Activated naive CD4-positive, alpha-beta T cell treated with anti-CD3 and anti-CD28 coated beads, Interleukin-2, amount 50 U/mL, for 24 hours (primary cell): Measurements from ENCODE around the gene COL9A3.
A peak's percentile ranks its signal among the peaks of the same experiment; 100 is the strongest.

ENCODE experiments used
- H3K27ac Mint-ChIP-seq: one replicate; pipeline ENCODE4 v1.8.0; 2021; ENCODE audit warnings: mild to moderate bottlenecking, mixed read lengths
- H3K27me3 Mint-ChIP-seq: one replicate; pipeline ENCODE4 v1.8.0; 2021; ENCODE audit warnings: mixed read lengths
- H3K36me3 Mint-ChIP-seq: one replicate; pipeline ENCODE4 v1.8.0; 2021; ENCODE audit warnings: mixed read lengths
- H3K4me1 Mint-ChIP-seq: one replicate; pipeline ENCODE4 v1.8.0; 2021; ENCODE audit warnings: mixed read lengths
- H3K4me3 Mint-ChIP-seq: one replicate; pipeline ENCODE4 v1.8.0; 2021; ENCODE audit warnings: mild to moderate bottlenecking, mixed read lengths
- H3K9me3 Mint-ChIP-seq: one replicate; pipeline ENCODE4 v1.8.0; 2021; ENCODE audit warnings: mixed read lengths

The COL9A3 gene

GRCh38 chr20:62816884-62817873, at the start of gene COL9A3:
Gene COL9A3 (plus strand): TSS chr20:62817050. CDS start chr20:62817065, 15 bp downstream.
- H3K27me3 Mint-ChIP-seq: peaks cover 11% of the 10 kb centered on the region
- no peaks in the 10 kb centered on the region for H3K9me3 Mint-ChIP-seq
- H3K4me3 Mint-ChIP-seq: peak within 1 kb of the TSS; percentile 55
- no peaks in the 10 kb centered on the region for H3K36me3 Mint-ChIP-seq
- no peak within 1 kb of the TSS for H3K27ac Mint-ChIP-seq
- peaks cover 8% of the 10 kb centered on the region for H3K4me1 Mint-ChIP-seq

- peaks cover 37% of the 10 kb centered on the region for H3K4me1 Mint-ChIP-seq
- H3K4me3 Mint-ChIP-seq: no peak overlapping the region
- H3K9me3 Mint-ChIP-seq: no peaks in the 10 kb centered on the region
- no peaks in the 10 kb centered on the region for H3K36me3 Mint-ChIP-seq
- H3K27me3 Mint-ChIP-seq: no peaks in the 10 kb centered on the region
- no peak overlapping the region for H3K27ac Mint-ChIP-seq
These were observed 48.7 kb upstream of the COL9A3 start for GRCh38 chr20:62768234-62768546.

DNA sequence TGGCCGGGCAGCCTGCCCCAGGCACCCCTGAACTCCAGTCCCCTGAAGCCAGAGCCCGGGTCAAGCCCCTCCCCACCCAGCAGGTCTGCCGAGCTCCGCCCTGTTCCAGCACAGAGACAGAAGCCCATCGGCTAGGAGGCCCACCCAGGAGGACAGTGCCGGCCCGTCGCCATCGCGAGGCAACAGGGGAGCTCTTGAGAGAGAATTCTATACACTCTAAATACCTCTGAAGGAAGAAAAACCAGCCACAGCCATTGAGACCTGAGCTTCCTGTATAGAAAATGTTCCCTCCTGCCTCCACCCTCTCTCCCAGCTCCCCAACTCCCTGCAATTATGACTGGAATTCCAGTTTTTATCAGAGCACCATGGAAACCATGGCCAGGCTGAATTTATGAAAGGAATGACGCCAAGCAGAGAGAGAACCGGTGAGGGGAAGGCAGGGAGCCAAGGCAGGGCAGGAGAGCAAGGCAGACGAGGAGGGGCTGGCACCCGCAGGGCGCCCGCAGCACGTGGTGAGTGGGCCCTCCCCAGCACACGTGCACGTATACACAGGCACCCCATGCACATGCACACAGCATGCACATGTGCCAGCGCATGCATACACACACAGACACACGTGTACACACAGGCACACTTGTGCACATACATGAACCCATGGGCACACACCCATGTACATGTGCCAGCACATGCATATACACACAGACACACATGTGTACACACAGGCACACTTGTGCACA, 48.1 kb upstream of the COL9A3 start:
- Mint-ChIP-seq H3K27ac (no peak overlapping the region), H3K36me3 (no peaks in the 10 kb centered on the region), H3K4me1 (peaks cover 43% of the 10 kb centered on the region), H3K9me3 (no peaks in the 10 kb centered on the region), H3K4me3 (no peak overlapping the region), H3K27me3 (no peaks in the 10 kb centered on the region)

DNA sequence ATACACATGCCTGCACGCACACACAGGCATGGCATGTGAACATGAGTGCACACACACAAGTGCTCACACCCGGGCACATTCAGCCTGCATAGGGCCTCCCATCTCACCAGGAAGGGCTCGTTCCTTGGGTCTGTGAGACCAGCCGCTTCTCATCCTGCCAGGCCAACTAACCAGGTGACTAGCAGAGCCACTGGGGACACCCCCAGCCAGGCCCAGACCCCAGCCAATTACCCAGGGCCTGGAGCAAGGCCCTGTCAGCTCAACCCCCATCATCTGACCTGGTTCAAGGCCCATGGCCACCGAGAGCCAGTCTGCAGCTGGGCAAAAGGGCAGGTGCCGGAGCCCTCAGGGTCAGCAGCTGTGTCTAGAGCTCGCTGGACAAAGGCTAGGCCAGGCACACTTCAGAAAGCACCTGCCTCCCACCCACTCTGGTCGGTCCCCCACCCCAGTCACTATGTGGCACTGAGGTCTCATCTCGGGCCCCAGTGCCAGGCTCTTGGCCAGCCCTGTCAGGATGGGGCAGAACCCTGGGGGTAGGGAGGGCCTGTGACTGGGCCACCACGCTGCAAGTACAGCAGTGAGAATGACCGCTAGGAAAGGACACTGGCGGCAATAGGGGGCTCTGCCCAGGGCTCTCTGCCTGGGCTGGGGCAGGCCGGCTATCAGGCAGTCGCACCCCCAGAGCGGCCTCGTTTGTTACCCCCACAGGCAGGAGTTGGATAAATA, 47.3 kb upstream of the COL9A3 start:
- Mint-ChIP-seq H3K9me3 (no peaks in the 10 kb centered on the region), H3K36me3 (no peaks in the 10 kb centered on the region), H3K4me1 (peaks cover 49% of the 10 kb centered on the region), H3K27ac (no peak overlapping the region), H3K27me3 (no peaks in the 10 kb centered on the region), H3K4me3 (no peak overlapping the region)

DNA sequence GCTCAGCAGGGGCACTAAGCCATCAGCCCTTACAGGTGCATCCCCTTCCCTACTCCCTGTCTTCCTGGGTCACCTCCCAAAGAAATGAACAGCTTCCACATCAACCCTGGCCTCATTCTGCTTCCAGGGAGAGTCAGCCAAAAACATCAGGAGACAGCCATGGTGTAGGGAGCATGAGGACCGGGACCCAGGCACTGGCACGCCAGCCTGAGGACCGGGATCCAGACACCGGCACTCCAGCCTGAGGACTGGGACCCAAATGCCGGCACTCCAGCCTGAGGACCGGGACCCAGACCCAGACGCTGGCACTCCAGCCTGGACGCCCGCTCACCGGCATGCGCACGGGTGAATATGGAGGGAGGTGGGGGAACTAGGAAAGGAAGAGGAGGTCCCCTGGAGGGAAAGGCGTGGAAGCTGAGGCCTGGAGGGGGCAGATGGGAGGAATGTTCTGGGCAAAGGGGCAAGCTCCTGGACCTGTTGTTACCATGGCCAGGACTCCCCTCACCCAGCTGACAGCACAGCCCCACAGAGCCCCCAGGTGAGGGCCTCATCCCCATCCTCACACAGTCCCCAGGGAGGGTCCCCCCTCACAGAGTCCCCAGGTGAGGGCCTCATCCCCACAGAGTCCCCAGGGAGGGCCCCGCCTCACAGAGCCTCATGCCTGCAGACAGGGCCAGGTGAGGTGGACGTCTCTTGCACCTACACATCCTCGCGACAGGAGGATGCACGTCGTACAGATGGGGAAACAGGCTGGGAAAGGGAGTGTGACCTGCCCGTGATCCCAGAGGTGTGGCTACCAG, 46.5 kb upstream of the COL9A3 start:
- Mint-ChIP-seq H3K36me3 (no peaks in the 10 kb centered on the region), H3K27me3 (no peaks in the 10 kb centered on the region), H3K4me3 (no peak overlapping the region), H3K9me3 (no peaks in the 10 kb centered on the region), H3K4me1 (peaks cover 57% of the 10 kb centered on the region), H3K27ac (no peak overlapping the region)

DNA sequence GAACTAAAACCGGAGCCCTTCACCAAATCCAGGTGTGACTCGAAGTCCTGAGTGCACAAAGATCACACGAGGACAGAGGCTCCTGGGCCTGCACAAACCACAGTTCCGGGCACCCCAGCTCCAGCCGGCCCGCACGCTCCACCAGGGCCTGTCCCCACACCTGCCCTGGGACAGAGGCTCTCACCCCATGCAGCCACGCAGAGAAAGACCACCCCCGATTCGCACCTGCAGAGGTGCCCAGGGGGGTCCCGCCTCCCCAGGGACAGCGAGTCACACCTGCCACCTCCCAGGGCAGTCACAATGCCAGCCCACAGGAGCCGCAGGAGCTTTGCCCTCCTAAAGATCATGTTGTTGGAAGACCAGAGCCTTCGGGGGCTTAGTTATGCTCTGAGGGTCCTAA, 45.9 kb upstream of the COL9A3 start:
- peaks cover 63% of the 10 kb centered on the region for H3K4me1 Mint-ChIP-seq

GRCh38 chr20:62771396-62772102, 45.3 kb upstream of the COL9A3 start:
- H3K27me3 Mint-ChIP-seq: no peaks in the 10 kb centered on the region
- no peaks in the 10 kb centered on the region for H3K9me3 Mint-ChIP-seq
- H3K27ac Mint-ChIP-seq: peak overlapping the region; percentile 46
- no peak overlapping the region for H3K4me3 Mint-ChIP-seq
- peaks cover 69% of the 10 kb centered on the region for H3K4me1 Mint-ChIP-seq
- H3K36me3 Mint-ChIP-seq: no peaks in the 10 kb centered on the region

More for the DNA sequence above, 45.9 kb upstream of the COL9A3 start:
- H3K27ac Mint-ChIP-seq: no peak overlapping the region
- no peaks in the 10 kb centered on the region for H3K9me3 Mint-ChIP-seq
- H3K4me3 Mint-ChIP-seq: no peak overlapping the region
- no peaks in the 10 kb centered on the region for H3K36me3 Mint-ChIP-seq
- no peaks in the 10 kb centered on the region for H3K27me3 Mint-ChIP-seq

GRCh38 chr20:62772103-62772611, 44.7 kb upstream of the COL9A3 start:
- Mint-ChIP-seq H3K27ac (peak overlapping the region; percentile 30), H3K27me3 (no peaks in the 10 kb centered on the region), H3K4me1 (peaks cover 73% of the 10 kb centered on the region), H3K9me3 (no peaks in the 10 kb centered on the region), H3K4me3 (no peak overlapping the region), H3K36me3 (no peaks in the 10 kb centered on the region)

GRCh38 chr20:62772619-62772989, 44.2 kb upstream of the COL9A3 start:
- no peak overlapping the region for H3K4me3 Mint-ChIP-seq
- H3K27me3 Mint-ChIP-seq: no peaks in the 10 kb centered on the region

DNA sequence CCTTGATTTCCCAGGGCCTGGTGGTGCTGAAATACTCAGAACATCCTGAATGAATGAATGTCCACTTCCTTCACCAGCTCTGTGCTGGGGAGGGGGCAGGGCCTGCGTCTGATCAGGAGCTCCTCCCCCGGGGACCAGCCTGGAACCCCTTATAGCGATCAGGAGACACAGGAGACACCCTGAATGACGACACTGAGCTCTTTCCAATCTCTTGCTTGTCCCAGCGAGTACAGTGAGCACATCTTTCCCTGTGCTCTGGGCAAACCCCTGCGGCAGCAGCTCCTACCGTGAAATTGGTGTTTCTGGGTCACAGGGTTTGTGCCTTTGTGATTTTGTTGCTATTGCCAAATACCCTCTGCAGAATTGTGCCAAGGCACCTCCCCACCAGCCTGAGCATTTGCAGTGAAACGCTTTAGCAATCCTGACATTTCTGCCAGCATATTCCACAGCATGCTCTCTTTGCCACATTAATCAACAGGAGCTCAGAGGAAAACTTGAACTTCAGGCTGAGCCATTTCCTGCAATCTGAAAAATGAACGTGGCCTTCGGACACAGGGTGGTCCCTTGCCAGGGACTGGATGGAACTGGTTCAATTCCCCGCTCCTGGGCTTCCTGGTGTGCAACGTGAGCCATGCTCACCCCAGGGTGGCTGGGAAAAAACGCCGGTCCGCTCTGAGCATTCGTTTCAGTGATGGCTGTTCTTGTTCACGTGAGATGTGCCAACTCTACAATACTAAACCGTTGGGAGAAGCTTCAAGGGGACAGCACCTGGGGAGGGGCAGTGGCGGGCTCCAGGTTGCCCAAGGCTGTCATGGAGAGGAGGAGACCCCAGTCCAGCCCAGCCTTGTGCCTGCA, 43.6 kb upstream of the COL9A3 start:
- no peaks in the 10 kb centered on the region for H3K27me3 Mint-ChIP-seq
- peak overlapping the region; percentile 11 for H3K4me3 Mint-ChIP-seq
- peaks cover 71% of the 10 kb centered on the region for H3K4me1 Mint-ChIP-seq
- no peaks in the 10 kb centered on the region for H3K36me3 Mint-ChIP-seq
- no peaks in the 10 kb centered on the region for H3K9me3 Mint-ChIP-seq
- H3K27ac Mint-ChIP-seq: peak overlapping the region; percentile 83

More at GRCh38 chr20:62772619-62772989, 44.2 kb upstream of the COL9A3 start:
- no peak overlapping the region for H3K27ac Mint-ChIP-seq
- no peaks in the 10 kb centered on the region for H3K36me3 Mint-ChIP-seq
- peaks cover 72% of the 10 kb centered on the region for H3K4me1 Mint-ChIP-seq
- no peaks in the 10 kb centered on the region for H3K9me3 Mint-ChIP-seq

DNA sequence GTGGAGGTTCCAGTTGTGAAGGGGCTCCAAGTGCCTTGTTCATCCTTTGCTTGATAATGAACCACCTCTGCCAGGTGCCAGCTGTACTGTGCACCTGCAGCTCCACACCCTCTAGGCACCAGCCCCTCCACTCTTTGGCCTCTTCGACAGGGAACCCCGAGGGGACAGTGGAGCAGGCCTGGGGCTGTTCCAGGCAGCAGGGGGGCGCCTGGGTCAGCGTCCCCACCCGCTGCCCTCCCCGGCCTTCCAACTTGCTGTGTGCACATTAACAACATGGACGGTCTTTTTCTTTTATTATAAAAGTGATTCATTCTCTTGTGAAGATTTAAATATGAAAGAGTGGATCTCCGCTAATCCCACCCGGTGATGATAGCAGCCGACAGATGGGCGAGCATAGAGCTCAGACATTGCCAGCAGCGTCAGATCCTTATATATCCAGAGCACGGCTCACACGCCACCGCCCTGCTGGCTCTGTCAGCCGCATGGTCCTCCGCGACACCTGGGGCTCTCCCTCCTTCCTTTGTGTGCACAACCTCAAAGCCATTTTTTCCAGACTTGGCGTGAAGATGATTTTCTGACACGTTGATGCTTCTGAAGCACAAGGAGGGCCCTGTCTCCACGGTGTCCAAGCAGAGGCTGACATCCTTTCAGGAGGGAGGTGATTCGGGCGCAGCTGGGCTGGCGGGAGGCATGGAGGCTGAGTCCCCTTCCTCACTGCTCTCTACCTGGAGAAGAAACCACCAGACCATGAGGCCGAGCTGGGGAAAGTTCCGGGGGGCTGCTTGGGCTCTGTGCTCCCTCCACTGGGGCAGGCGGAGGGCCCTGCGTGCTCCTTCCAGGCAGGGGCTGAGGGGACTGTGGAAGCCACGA, 42.8 kb upstream of the COL9A3 start:
- no peaks in the 10 kb centered on the region for H3K27me3 Mint-ChIP-seq
- H3K4me3 Mint-ChIP-seq: no peak overlapping the region
- no peaks in the 10 kb centered on the region for H3K36me3 Mint-ChIP-seq
- peak overlapping the region; percentile 81 for H3K27ac Mint-ChIP-seq
- peaks cover 68% of the 10 kb centered on the region for H3K4me1 Mint-ChIP-seq
- H3K9me3 Mint-ChIP-seq: no peaks in the 10 kb centered on the region

- H3K4me3 Mint-ChIP-seq: no peak overlapping the region
- H3K27me3 Mint-ChIP-seq: no peaks in the 10 kb centered on the region
- no peaks in the 10 kb centered on the region for H3K9me3 Mint-ChIP-seq
- H3K36me3 Mint-ChIP-seq: no peaks in the 10 kb centered on the region
- H3K4me1 Mint-ChIP-seq: peaks cover 63% of the 10 kb centered on the region
- no peak overlapping the region for H3K27ac Mint-ChIP-seq
These were observed 42.1 kb upstream of the COL9A3 start for GRCh38 chr20:62774762-62775161.

DNA sequence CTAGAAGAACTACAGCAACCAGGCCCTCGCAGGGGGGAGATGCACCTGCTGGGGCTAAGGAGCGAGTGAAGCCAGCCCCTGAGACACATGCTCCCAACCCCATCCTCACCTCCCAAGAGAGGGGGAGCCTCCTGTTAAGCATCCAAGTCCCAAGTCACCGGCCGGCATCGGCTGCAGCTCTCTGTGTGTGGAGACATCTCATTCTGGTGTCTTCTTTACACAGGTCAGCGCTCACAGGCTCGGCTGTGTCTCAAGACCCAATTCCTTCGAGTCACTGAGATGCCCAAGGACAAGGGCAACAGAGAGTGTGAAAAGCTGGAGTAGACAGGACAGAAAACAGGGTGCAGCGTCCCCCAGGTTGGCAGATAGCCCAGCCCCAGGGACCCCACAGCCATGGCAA, 41.6 kb upstream of the COL9A3 start:
- peak overlapping the region; percentile 46 for H3K27ac Mint-ChIP-seq
- H3K4me3 Mint-ChIP-seq: no peak overlapping the region
- peaks cover 63% of the 10 kb centered on the region for H3K4me1 Mint-ChIP-seq
- no peaks in the 10 kb centered on the region for H3K36me3 Mint-ChIP-seq
- no peaks in the 10 kb centered on the region for H3K9me3 Mint-ChIP-seq
- no peaks in the 10 kb centered on the region for H3K27me3 Mint-ChIP-seq
